ENCODE measurements around the gene PNMA8C. TPM values are rescaled to one million over a fixed set of nuclear protein-coding genes. Genes with fewer than 3 reads are reported as not detected.

PNMA8C gene
- polyA plus RNA-seq, 1 of the 3 experiments (the other 2 are of a cell fraction) = 1.3 TPM

GRCh38 chr19:46383171-46383815 lies 45.4 kb downstream of the PNMA8C start (continued):
- TF ChIP-seq ZBTB33 (IDR thresholded peaks at IDR 0.05; ENCODE audit: borderline replicate concordance, low read depth) = no peak
- no peak for TF ChIP-seq PBX3 (IDR thresholded peaks at IDR 0.05)
- no peak for TF ChIP-seq TAF1 (IDR thresholded peaks at IDR 0.05; ENCODE audit: borderline replicate concordance, low read depth, low read length)
- no peak for TF ChIP-seq REST (IDR thresholded peaks at IDR 0.05; ENCODE audit: low read depth, low read length)
- no peak for TF ChIP-seq EZH2phosphoT487 (IDR thresholded peaks at IDR 0.05; ENCODE audit: borderline replicate concordance, low read depth)
- TF ChIP-seq FOSL2 (IDR thresholded peaks at IDR 0.05; ENCODE audit: borderline replicate concordance, low read depth) = no peak

- no peak for DNase-seq
- Histone ChIP-seq H3K9me2 (no peaks in the 10 kb centered on the region), H4K20me1 (ENCODE audit: insufficient read depth) (0 out of 2 replicates have a peak, but pooled peaks cover 16% of the 10 kb centered on the region), H3K4me1 (ENCODE audit: control insufficient read depth in 1 of 2, insufficient read depth in 2 of 2, low read depth in 1 of 2, low read length in 1 of 2) (peaks cover 0 to 19% of the 10 kb centered on the region in 2 experiments; a peak in 3 of 4 replicates), H3K4me3 (ENCODE audit: low read depth in 2 of 2, low read length in 1 of 2) (no peak overlapping the region), H3K4me2 (no peak overlapping the region), H3K27me3 (ENCODE audit: insufficient read depth) (no peaks in the 10 kb centered on the region), H3K36me3 (replicated peaks in 1 of 2; ENCODE audit: control insufficient read depth in 1 of 2, insufficient read depth in 2 of 2, low read length in 1 of 2) (peaks cover 53 to 57% of the 10 kb centered on the region in 2 experiments), H3K27ac (ENCODE audit: low read depth in 2 of 2, low read length in 1 of 2) (no peak overlapping the region), H3K79me2 (ENCODE audit: insufficient read depth) (peaks cover 39% of the 10 kb centered on the region), H3K9ac (no peak overlapping the region), H3K9me3 (no peaks in the 10 kb centered on the region), H3F3A (replicated peaks; ENCODE audit: insufficient read depth) (peaks cover 19% of the 10 kb centered on the region), H2AFZ (ENCODE audit: low read depth) (no peak overlapping the region)
- 94% methylated on average over 15 of the region's 15 CpGs for whole genome bisulfite sequencing (ENCODE audit: low lambda C conversion rate)
- CTCF ChIA-PET = interaction anchor here (0.7 to 2.0 kb wide), 8 partner anchors 9 to 132 kb away, joined by 3 to 9 read pairs (median 4); no protein-coding TSS in a partner anchor
- POLR2A ChIA-PET = no interaction called here
- TF ChIP-seq GABPA (IDR thresholded peaks at IDR 0.05; ENCODE audit: low read depth) (no peak), MXI1 (IDR thresholded peaks at IDR 0.05; ENCODE audit: low read depth, low read length) (no peak), EP300 (IDR thresholded peaks at IDR 0.05; ENCODE audit: borderline replicate concordance in 1 of 2, low read depth in 1 of 2, low read length in 1 of 2) (no peak), RFX5 (IDR thresholded peaks at IDR 0.05; ENCODE audit: low read length) (no peak), GATA2 (CRISPR knock-in tag; IDR thresholded peaks at IDR 0.05) (no peak), YY1 (IDR thresholded peaks at IDR 0.05; ENCODE audit: low read depth) (no peak), USF1 (IDR thresholded peaks at IDR 0.05; ENCODE audit: borderline replicate concordance, low read depth) (no peak), MAX (IDR thresholded peaks at IDR 0.05; ENCODE audit: low read depth) (no peak), NFIC (IDR thresholded peaks at IDR 0.05; ENCODE audit: borderline replicate concordance) (no peak), TAF1 (IDR thresholded peaks at IDR 0.05; ENCODE audit: borderline replicate concordance, low read depth, low read length) (no peak), NRF1 (IDR thresholded peaks at IDR 0.05; ENCODE audit: low read depth, low read length) (no peak), RAD21 (IDR thresholded peaks at IDR 0.05; ENCODE audit: low read length) (no peak), CHD2 (IDR thresholded peaks at IDR 0.05; ENCODE audit: low read length, partially characterized antibody) (no peak)
These were observed 46.9 kb downstream of the PNMA8C start for GRCh38 chr19:46381756-46382345.

Data from SK-N-SH (cell line).